Measurements from ENCODE around the gene SPI1. TPM values are rescaled to one million over a fixed set of nuclear protein-coding genes. Genes with fewer than 3 reads are reported as not detected.

Gene SPI1
- total RNA-seq, 1 experiment from 2014 or later: not detected

GRCh38 chr11:47415949-47416472 is 37.7 kb upstream of the SPI1 start:
- no peak overlapping the region for H2BK120ac ChIP-seq (ENCODE audit: low read depth, low read length, poor library complexity, severe bottlenecking)
- no peaks in the 10 kb centered on the region for H4K20me1 ChIP-seq (ENCODE audit: control insufficient read depth, insufficient read depth, insufficient read length)
- no CpG with 5 or more reads among the region's 13 CpGs for WGBS (ENCODE audit: extremely low coverage, insufficient read length, low lambda C conversion rate)
- no peak overlapping the region for H3K18ac ChIP-seq (ENCODE audit: insufficient read length, low read depth, low read length)
- H3K23ac ChIP-seq (ENCODE audit: insufficient read length, low read depth, low read length): no peak overlapping the region
- no peak overlapping the region for H2BK12ac ChIP-seq (ENCODE audit: insufficient read length, low read depth, low read length)
- Mint-ChIP-seq H3K4me3 (no peak overlapping the region; a peak in 1 of 5 replicates), H3K27me3 (ENCODE audit: low read depth) (no peaks in the 10 kb centered on the region), H3K27ac (peak overlapping the region in 1 of 3 experiments; percentile 39; a peak in 1 of 7 replicates), H3K36me3 (ENCODE audit: insufficient read depth in 1 of 3, low read depth in 3 of 3) (peaks cover 29 to 57% (median 47%) of the 10 kb centered on the region in 3 experiments), H3K4me1 (peaks cover 2 to 6% of the 10 kb centered on the region in 2 experiments; a peak in 2 of 4 replicates), H3K9me3 (no peaks in the 10 kb centered on the region)
- H3K79me2 ChIP-seq (ENCODE audit: insufficient read depth, low read length): no peaks in the 10 kb centered on the region
- H3K4me1 ChIP-seq (ENCODE audit: insufficient read depth, low read length): no peaks in the 10 kb centered on the region
- H2BK5ac ChIP-seq (ENCODE audit: insufficient read length, low read length): no peak overlapping the region
- no peak overlapping the region for H3K9ac ChIP-seq (ENCODE audit: extremely low read depth, insufficient read length, low read length)
- no peak overlapping the region for H3T11ph ChIP-seq (ENCODE audit: low read length)
- H3K27ac ChIP-seq (ENCODE audit: insufficient read length, low read depth, low read length): no peak overlapping the region
- H4K8ac ChIP-seq (replicated peaks; ENCODE audit: insufficient read length, low read depth, low read length): no peak overlapping the region
- H3K14ac ChIP-seq (ENCODE audit: insufficient read depth, low read length): no peak overlapping the region
- no peak for TF ChIP-seq CTCF (conservative IDR thresholded peaks at IDR 0.05)
- H4K5ac ChIP-seq (ENCODE audit: insufficient read length, low read depth, low read length): no peak overlapping the region
- H3K4me2 ChIP-seq (ENCODE audit: insufficient read depth, insufficient read length, low read length): no peak overlapping the region
- H2AK5ac ChIP-seq (ENCODE audit: insufficient read length, low read length): no peak overlapping the region
- no peak overlapping the region for H3K4ac ChIP-seq (ENCODE audit: low read depth, low read length)
- no peak overlapping the region for H3K56ac ChIP-seq (ENCODE audit: insufficient read length, low read depth, low read length)
- H3K9me3 ChIP-seq (ENCODE audit: control insufficient read depth, low read depth, low read length): no peaks in the 10 kb centered on the region
- DNase-seq: no peak
- no peak overlapping the region for H4K91ac ChIP-seq (ENCODE audit: insufficient read length, low read depth, low read length)
- H2BK15ac ChIP-seq (ENCODE audit: low read depth, low read length): no peak overlapping the region
- H2AFZ ChIP-seq (ENCODE audit: low read length): no peak overlapping the region
- H2BK20ac ChIP-seq (ENCODE audit: low read depth, low read length, poor library complexity, severe bottlenecking): no peak overlapping the region
- H3K79me1 ChIP-seq (ENCODE audit: insufficient read depth, low read depth, low read length, poor library complexity, severe bottlenecking): no peaks in the 10 kb centered on the region
- no peaks in the 10 kb centered on the region for H3K23me2 ChIP-seq (ENCODE audit: insufficient read length, low read depth, low read length, poor library complexity, severe bottlenecking)
- no peaks in the 10 kb centered on the region for H3K27me3 ChIP-seq (ENCODE audit: insufficient read depth, low read length)
